SK-N-SH treated with all-trans-retinoic acid at 6 μM for 48 hours (cell line): ENCODE results near the gene TAAR6.

Experiments
- ARNTL ChIP-seq: fragments of 450-650 bp; formaldehyde crosslinking; IDR thresholded peaks from 2 replicates; pipeline ENCODE4 v1.5.0; 2020; ENCODE audit warnings: low read depth, mild to moderate bottlenecking, moderate library complexity, borderline replicate concordance
- OSR1 ChIP-seq: fragments of 250-450 bp; sonication (Bioruptor Pico); IDR thresholded peaks from 2 replicates; pipeline ENCODE4 v1.8.0; 2022; ENCODE audit warnings: moderate library complexity, mild to moderate bottlenecking, inconsistent platforms
- PPARA ChIP-seq: fragments of 250-450 bp; sonication (Bioruptor Pico); IDR thresholded peaks from 2 replicates; pipeline ENCODE4 v1.5.0; 2020; ENCODE audit warnings: mild to moderate bottlenecking, borderline replicate concordance
- TCF4 ChIP-seq: fragments of 250-450 bp; sonication (Bioruptor Pico); IDR thresholded peaks from 2 replicates; pipeline ENCODE4 v1.8.0; 2021; ENCODE audit warnings: mild to moderate bottlenecking, moderate library complexity, borderline replicate concordance
- TOX ChIP-seq: fragments of 250-450 bp; sonication (Bioruptor Pico); IDR thresholded peaks from 2 replicates; pipeline ENCODE4 v1.8.0; 2021; ENCODE audit warnings: mild to moderate bottlenecking, moderate library complexity, borderline replicate concordance
- TF ChIP-seq, protein P1 (sequence below): fragments of 250-450 bp; sonication (Bioruptor Pico); IDR thresholded peaks from 2 replicates; pipeline ENCODE4 v1.8.0; 2020; ENCODE audit warnings: mild to moderate bottlenecking, moderate library complexity, borderline replicate concordance

DNA sequence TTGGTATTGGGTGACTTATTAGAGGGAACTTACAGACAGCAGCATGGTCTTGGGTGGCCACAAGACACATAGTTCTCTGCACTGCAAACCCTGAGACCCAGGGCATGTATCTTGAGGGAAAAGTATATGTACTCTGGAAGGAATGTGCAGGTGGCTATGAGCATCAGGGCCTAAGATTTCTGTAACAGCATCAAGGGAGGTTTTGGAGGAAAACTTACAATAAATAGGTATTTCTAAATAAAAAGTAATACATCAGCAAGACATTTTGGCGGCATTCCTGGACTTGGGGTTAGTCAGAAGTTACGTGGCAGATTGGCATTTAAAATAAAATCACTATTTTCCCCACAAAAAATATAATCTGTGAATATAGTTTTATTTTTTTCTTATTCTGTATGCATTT lies 49.2 kb upstream of the TAAR6 start:
- TF ChIP-seq TCF4 (no peak), TOX (no peak), OSR1 (CRISPR knock-in tag) (no peak), PPARA (CRISPR knock-in tag) (no peak), ARNTL (no peak)
- TF ChIP-seq, protein P1, sequence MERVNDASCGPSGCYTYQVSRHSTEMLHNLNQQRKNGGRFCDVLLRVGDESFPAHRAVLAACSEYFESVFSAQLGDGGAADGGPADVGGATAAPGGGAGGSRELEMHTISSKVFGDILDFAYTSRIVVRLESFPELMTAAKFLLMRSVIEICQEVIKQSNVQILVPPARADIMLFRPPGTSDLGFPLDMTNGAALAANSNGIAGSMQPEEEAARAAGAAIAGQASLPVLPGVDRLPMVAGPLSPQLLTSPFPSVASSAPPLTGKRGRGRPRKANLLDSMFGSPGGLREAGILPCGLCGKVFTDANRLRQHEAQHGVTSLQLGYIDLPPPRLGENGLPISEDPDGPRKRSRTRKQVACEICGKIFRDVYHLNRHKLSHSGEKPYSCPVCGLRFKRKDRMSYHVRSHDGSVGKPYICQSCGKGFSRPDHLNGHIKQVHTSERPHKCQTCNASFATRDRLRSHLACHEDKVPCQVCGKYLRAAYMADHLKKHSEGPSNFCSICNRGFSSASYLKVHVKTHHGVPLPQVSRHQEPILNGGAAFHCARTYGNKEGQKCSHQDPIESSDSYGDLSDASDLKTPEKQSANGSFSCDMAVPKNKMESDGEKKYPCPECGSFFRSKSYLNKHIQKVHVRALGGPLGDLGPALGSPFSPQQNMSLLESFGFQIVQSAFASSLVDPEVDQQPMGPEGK, result no peak
